MM.1S (cell line): Measurements from ENCODE around the gene CLEC19A.

ENCODE experiments used
- DNase-seq: peaks from one replicate; pipeline ENCODE4 v3.0.0-alpha.2; 2015
- H2AFZ ChIP-seq: fragments of 300-600 bp; sonication (generic); 2 replicates; pipeline ENCODE4 v1.6.0; 2016; ENCODE audit warnings: antibody characterized with exemption, low read length
- H3F3A ChIP-seq: fragments of 300-600 bp; sonication (generic); 2 replicates; pipeline ENCODE4 v1.6.1; 2016; ENCODE audit warnings: mild to moderate bottlenecking, antibody characterized with exemption, low read length, moderate library complexity, mixed read lengths; ENCODE audit not compliant: insufficient read depth
- H3K27ac ChIP-seq: fragments of 300-600 bp; sonication (generic); 2 replicates; pipeline ENCODE4 v1.5.1; 2016; ENCODE audit warnings: mild to moderate bottlenecking, low read length
- H3K27me3 ChIP-seq: fragments of 300-600 bp; sonication (generic); replicated peaks from 2 replicates; pipeline ENCODE4 v1.6.0; 2016; ENCODE audit warnings: low read length; ENCODE audit not compliant: insufficient read depth
- H3K36me3 ChIP-seq: fragments of 300-600 bp; sonication (generic); replicated peaks from 2 replicates; pipeline ENCODE4 v1.6.1; 2016; ENCODE audit warnings: mild to moderate bottlenecking, low read length, mixed read lengths; ENCODE audit not compliant: insufficient read depth
- H3K4me1 ChIP-seq: fragments of 300-600 bp; sonication (generic); 2 replicates; pipeline ENCODE4 v1.6.1; 2016; ENCODE audit warnings: low read length, mixed read lengths
- H3K4me2 ChIP-seq: fragments of 300-600 bp; sonication (generic); 2 replicates; pipeline ENCODE4 v1.6.0; 2016; ENCODE audit warnings: low read depth, low read length
- H3K4me3 ChIP-seq: fragments of 300-600 bp; sonication (generic); 2 replicates; pipeline ENCODE4 v1.5.1; 2016; ENCODE audit warnings: low read length, mixed read lengths
- H3K79me2 ChIP-seq: fragments of 300-600 bp; sonication (generic); 2 replicates; pipeline ENCODE4 v1.6.1; 2016; ENCODE audit warnings: mixed run types, low read length, mixed read lengths
- H3K9ac ChIP-seq: fragments of 300-600 bp; sonication (generic); 2 replicates; pipeline ENCODE4 v1.6.1; 2016; ENCODE audit warnings: low read length, mixed read lengths
- H3K9me2 ChIP-seq: fragments of 300-600 bp; sonication (generic); replicated peaks from 2 replicates; pipeline ENCODE4 v1.6.1; 2016; ENCODE audit warnings: mild to moderate bottlenecking, low read length, mixed read lengths; ENCODE audit not compliant: insufficient read depth
- H3K9me3 ChIP-seq: fragments of 300-600 bp; sonication (generic); replicated peaks from 2 replicates; pipeline ENCODE4 v1.6.1; 2016; ENCODE audit warnings: mild to moderate bottlenecking, low read length, mixed read lengths; ENCODE audit not compliant: insufficient read depth
- H4K20me1 ChIP-seq: fragments of 300-600 bp; sonication (generic); 2 replicates; pipeline ENCODE4 v1.6.1; 2016; ENCODE audit warnings: mild to moderate bottlenecking, low read length, moderate library complexity, mixed read lengths; ENCODE audit not compliant: insufficient read depth
- CTCF ChIP-seq: fragments of 300-600 bp; sonication (generic); IDR thresholded peaks from 2 replicates; pipeline ENCODE4 v1.5.1; 2016; ENCODE audit warnings: antibody characterized with exemption, low read length, mixed read lengths
- EZH2 ChIP-seq: fragments of 300-600 bp; sonication (generic); optimal IDR thresholded peaks from 2 replicates; pipeline ENCODE3; 2017; ENCODE audit warnings: low read depth, mild to moderate bottlenecking, antibody characterized with exemption, low read length, mixed read lengths
- EZH2phosphoT487 ChIP-seq: fragments of 300-600 bp; sonication (generic); IDR thresholded peaks from 2 replicates; pipeline ENCODE4 v1.6.1; 2018; ENCODE audit warnings: antibody characterized with exemption, low read length

The CLEC19A gene

GRCh38 chr16:19344224-19344801, 58.8 kb downstream of the CLEC19A start:
- Histone ChIP-seq H3K9ac (no peak overlapping the region), H3K27ac (no peak overlapping the region), H3K4me1 (no peaks in the 10 kb centered on the region), H4K20me1 (no peaks in the 10 kb centered on the region), H2AFZ (no peak overlapping the region), H3K79me2 (no peaks in the 10 kb centered on the region), H3K27me3 (no peaks in the 10 kb centered on the region), H3K9me2 (no peaks in the 10 kb centered on the region), H3K4me3 (no peak overlapping the region), H3K9me3 (no peaks in the 10 kb centered on the region), H3F3A (no peaks in the 10 kb centered on the region), H3K4me2 (no peak overlapping the region), H3K36me3 (no peaks in the 10 kb centered on the region)
- no peak for DNase-seq
- no peak for TF ChIP-seq EZH2phosphoT487
- TF ChIP-seq CTCF, result no peak
- TF ChIP-seq EZH2, result no peak

GRCh38 chr16:19344980-19345379, 59.4 kb downstream of the CLEC19A start:
- Histone ChIP-seq H3K4me2 (no peak overlapping the region), H3K27me3 (no peaks in the 10 kb centered on the region), H3K79me2 (no peaks in the 10 kb centered on the region), H3K4me3 (no peak overlapping the region), H3K9me2 (no peaks in the 10 kb centered on the region), H3K27ac (no peak overlapping the region), H2AFZ (no peak overlapping the region), H3K9me3 (no peaks in the 10 kb centered on the region), H3K9ac (no peak overlapping the region), H4K20me1 (no peaks in the 10 kb centered on the region), H3F3A (no peaks in the 10 kb centered on the region), H3K4me1 (no peaks in the 10 kb centered on the region), H3K36me3 (no peaks in the 10 kb centered on the region)
- TF ChIP-seq CTCF (no peak), EZH2 (no peak), EZH2phosphoT487 (no peak)
- no peak for DNase-seq

- no peak overlapping the region for H3K4me3 ChIP-seq
- H3K27me3 ChIP-seq, result no peaks in the 10 kb centered on the region
- no peaks in the 10 kb centered on the region for H3K9me3 ChIP-seq
- no peaks in the 10 kb centered on the region for H3K79me2 ChIP-seq
- H3K4me1 ChIP-seq, result no peaks in the 10 kb centered on the region
- H3K27ac ChIP-seq, result no peak overlapping the region
- DNase-seq, result no peak
- H3F3A ChIP-seq, result no peaks in the 10 kb centered on the region
- H3K36me3 ChIP-seq, result no peaks in the 10 kb centered on the region
- no peaks in the 10 kb centered on the region for H4K20me1 ChIP-seq
- H3K9me2 ChIP-seq, result no peaks in the 10 kb centered on the region
- TF ChIP-seq EZH2 (no peak), EZH2phosphoT487 (no peak), CTCF (no peak)
- no peak overlapping the region for H2AFZ ChIP-seq
- H3K9ac ChIP-seq, result no peak overlapping the region
- no peak overlapping the region for H3K4me2 ChIP-seq
Measured at GRCh38 chr16:19346335-19346922, 60.9 kb downstream of the CLEC19A start.
